Stomach smooth muscle (tissue), 2 donors: ENCODE results near the gene TMEM59L.

Source experiments
- H3K27ac ChIP-seq: one replicate; pipeline ENCODE4 v1.7.0; 2013; ENCODE audit warnings: mild to moderate bottlenecking, low read length, inconsistent platforms
- H3K27me3 ChIP-seq, 2 donors: one replicate each; pipeline ENCODE4 v1.7.0; 2013; ENCODE audit warnings: low read length in 2 of 2; ENCODE audit not compliant: insufficient read depth in 2 of 2, control insufficient read depth in 1 of 2
- H3K36me3 ChIP-seq, 2 donors: one replicate each; pipeline ENCODE4 v1.7.0; 2013; ENCODE audit warnings: low read length in 2 of 2; ENCODE audit not compliant: control insufficient read depth in 2 of 2, insufficient read depth in 2 of 2
- H3K4me1 ChIP-seq: one replicate; pipeline ENCODE4 v1.7.0; 2013; ENCODE audit warnings: low read length; ENCODE audit not compliant: control insufficient read depth, insufficient read depth
- H3K4me3 ChIP-seq, 2 donors: one replicate each; pipeline ENCODE4 v1.7.0; 2013; ENCODE audit warnings: low read length in 2 of 2
- H3K9ac ChIP-seq, 2 donors: one replicate each; pipeline ENCODE4 v1.7.0; 2013; ENCODE audit warnings: low read length in 2 of 2, mild to moderate bottlenecking in 1 of 2
- H3K9me3 ChIP-seq, 2 donors: one replicate each; pipeline ENCODE4 v1.7.0; 2013; ENCODE audit warnings: low read length in 2 of 2; ENCODE audit not compliant: control insufficient read depth in 2 of 2
- donor health status: healthy.
- donor health status: Pancreatic carcinoma.

TMEM59L gene

DNA sequence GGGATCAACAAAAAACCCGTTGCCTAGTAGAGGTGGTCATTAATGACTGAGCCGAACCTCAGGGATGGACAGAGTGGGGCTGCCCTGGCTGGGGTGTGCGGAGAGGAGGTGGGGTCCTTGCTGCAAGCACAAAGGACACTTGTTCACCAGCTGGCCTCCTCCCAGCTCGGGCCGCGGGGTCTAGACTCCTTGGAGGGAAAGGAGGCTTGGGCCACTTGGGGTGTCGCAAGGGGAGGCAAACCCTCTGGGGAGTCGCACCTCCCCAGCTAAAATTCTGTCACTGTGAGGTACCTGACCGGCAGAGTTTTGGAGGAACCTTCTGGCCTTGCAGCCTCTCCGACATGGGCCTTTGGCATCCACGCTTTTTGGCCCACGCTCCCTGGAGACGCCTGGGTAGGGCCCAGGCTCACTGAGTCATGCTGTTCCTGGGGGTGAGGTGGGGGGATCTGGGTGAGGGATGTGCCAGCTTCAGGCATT lies 32.4 kb downstream of the TMEM59L start:
- H3K27me3 ChIP-seq, result no peaks in the 10 kb centered on the region
- H3K4me1 ChIP-seq, result peaks cover 34% of the 10 kb centered on the region
- H3K27ac ChIP-seq, result no peak overlapping the region
- H3K9me3 ChIP-seq, result no peaks in the 10 kb centered on the region
- H3K36me3 ChIP-seq, result peaks cover 0 to 2% of the 10 kb centered on the region in 2 donors
- H3K4me3 ChIP-seq, result peak overlapping the region in 1 of 2 donors; percentile 22
- H3K9ac ChIP-seq, result no peak overlapping the region

DNA sequence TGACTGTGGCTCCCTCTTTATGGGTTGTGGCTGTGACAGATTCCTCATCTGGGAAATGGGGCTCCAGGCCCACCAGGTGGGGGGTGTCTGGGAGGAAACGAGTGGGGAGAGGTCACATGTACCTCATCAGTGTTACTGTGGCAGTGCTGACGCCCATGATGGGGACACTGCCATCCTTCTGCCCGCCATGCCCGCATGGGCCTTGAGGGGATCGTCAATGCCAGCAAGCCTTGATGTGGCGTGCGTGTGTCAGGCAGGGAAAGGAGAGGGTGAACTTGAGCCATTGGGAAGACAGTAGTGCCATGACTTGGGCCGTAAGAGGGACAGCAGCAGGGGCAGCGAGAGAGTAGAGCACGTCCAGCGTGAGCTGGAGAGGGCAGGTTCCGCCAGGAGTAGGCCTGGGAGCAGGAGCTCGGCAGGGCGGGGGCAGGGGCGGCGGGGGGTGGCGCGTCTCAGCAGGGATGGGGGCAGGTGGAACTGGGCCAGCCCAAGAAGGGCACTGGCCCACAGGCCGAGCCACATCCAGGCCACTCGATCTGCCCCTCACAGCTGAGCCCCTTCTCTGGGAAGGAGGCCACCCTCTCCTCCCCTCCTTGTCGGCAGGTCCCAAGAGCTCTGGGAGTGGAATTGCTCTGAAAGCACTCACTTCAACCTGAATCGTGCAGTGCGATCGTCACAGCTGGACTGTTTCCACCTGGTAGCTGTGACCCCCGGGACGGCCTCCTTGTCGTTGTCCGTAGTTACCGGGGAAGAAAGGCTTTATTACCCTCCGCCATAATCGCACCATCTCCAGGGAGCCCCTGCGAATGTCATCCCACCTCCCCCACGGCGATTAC lies 34.1 kb downstream of the TMEM59L start:
- Histone ChIP-seq H3K9me3 (no peaks in the 10 kb centered on the region), H3K9ac (no peak overlapping the region), H3K36me3 (peaks cover 0 to 2% of the 10 kb centered on the region in 2 donors), H3K27me3 (no peaks in the 10 kb centered on the region), H3K4me3 (no peak overlapping the region), H3K27ac (no peak overlapping the region), H3K4me1 (peaks cover 49% of the 10 kb centered on the region)

DNA sequence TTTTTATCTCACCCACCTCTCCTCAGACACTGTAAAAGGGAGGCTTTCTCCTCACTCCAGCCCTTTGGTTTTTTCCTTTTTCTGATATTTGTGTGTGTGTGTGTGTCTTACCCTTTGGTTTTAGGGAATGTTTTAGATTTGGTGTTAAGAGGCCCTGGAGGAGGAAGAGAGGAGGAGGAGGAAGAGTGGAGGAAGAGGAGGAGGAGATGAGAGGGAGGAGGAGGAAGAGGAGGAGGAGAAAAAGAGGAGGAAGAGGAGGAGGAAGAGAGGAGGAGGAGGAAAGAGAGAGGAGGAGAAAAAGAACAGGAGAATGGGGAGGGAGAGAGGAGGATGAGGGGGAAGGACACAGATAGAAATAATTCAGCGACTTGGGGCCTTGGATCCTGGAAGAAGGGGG lies 34.7 kb downstream of the TMEM59L start:
- H3K4me1 ChIP-seq, result peaks cover 53% of the 10 kb centered on the region
- H3K9ac ChIP-seq, result no peak overlapping the region
- H3K27me3 ChIP-seq, result no peaks in the 10 kb centered on the region
- no peaks in the 10 kb centered on the region for H3K9me3 ChIP-seq
- H3K4me3 ChIP-seq, result no peak overlapping the region
- H3K27ac ChIP-seq, result no peak overlapping the region
- H3K36me3 ChIP-seq, result peaks cover 0 to 2% of the 10 kb centered on the region in 2 donors

DNA sequence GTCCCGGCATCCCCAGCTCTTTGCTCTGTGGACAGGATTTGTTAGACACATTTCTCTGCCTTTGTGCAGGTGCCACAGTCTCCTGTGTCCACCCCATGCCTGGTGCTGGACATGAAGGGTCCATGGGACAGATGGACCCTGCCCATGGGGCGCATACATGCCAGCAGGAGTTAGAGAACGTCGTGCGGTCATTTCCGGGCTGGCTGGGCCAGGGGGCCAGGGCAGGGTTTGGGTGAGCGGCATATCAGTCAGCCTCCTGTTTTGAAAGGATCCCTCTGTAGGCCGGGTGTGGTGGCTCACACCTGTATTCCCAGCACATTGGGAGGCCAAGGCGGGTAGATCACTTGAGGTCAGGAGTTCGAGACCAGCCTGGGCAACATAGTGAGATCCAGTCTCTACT lies 35.1 kb downstream of the TMEM59L start:
- H3K27me3 ChIP-seq, result no peaks in the 10 kb centered on the region
- H3K4me1 ChIP-seq, result peaks cover 53% of the 10 kb centered on the region
- peaks cover 0 to 2% of the 10 kb centered on the region in 2 donors for H3K36me3 ChIP-seq
- H3K9me3 ChIP-seq, result no peaks in the 10 kb centered on the region
- H3K9ac ChIP-seq, result no peak overlapping the region
- H3K27ac ChIP-seq, result no peak overlapping the region
- H3K4me3 ChIP-seq, result no peak overlapping the region

DNA sequence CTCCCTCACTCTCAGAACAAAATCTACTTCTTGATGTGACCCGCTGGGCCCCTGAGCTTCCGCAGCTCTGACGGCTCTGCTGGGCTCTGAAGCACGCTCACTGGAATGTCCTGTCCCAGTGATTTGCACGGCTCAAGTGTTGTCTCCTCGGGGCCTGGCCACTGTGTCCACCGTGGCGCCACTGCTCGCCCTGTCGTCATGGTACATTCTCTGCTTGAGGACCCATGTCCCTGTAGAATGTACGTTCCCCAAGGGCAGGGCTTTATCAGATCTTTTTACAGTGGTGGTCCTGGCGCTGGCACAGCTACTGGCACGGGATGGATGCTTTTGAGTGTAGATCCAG lies 36.3 kb downstream of the TMEM59L start:
- H3K4me3 ChIP-seq, result peak overlapping the region; percentile 36 to 67
- H3K27me3 ChIP-seq, result no peaks in the 10 kb centered on the region
- H3K27ac ChIP-seq, result peak overlapping the region; percentile 93
- peaks cover 53% of the 10 kb centered on the region for H3K4me1 ChIP-seq
- no peaks in the 10 kb centered on the region for H3K9me3 ChIP-seq
- peak overlapping the region in 1 of 2 donors; percentile 42 for H3K9ac ChIP-seq
- H3K36me3 ChIP-seq, result peaks cover 0 to 2% of the 10 kb centered on the region in 2 donors

DNA sequence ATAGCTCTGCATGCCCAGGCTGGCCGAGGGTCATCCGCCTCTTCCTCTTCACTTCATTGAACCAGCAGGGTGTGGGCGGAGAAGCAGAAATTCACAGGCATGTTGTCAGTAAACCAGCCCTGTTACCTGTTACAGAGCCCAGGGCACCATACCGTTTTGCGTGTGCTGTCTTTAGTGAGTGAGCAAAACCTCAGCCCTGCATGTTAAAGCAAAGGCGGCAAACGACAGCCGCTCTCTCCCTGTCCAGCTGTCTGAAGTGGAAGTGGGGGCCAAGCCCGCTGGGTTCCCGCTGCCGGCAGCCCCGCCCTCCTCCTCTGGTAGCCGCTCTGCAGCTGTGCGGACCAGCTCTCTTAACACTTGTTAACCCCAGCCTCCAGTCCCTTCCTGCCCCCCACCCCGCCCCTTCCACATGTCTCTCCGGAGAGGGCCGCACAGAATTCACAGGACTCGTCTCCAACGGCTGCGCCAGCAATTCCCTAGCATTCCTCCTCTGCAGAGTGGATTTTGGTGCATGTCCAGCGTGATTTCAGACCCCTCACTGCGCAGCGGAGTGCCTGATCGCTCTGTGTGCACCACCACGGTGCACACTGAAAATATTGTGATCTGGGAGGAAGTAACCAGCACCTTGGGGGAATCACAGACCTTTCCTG lies 36.8 kb downstream of the TMEM59L start:
- Histone ChIP-seq H3K9ac (peak overlapping the region in 1 of 2 donors; percentile 72), H3K4me1 (peaks cover 50% of the 10 kb centered on the region), H3K9me3 (no peaks in the 10 kb centered on the region), H3K4me3 (peak overlapping the region; percentile 36 to 67), H3K36me3 (peaks cover 0 to 2% of the 10 kb centered on the region in 2 donors), H3K27ac (peak overlapping the region; percentile 93), H3K27me3 (no peaks in the 10 kb centered on the region)

DNA sequence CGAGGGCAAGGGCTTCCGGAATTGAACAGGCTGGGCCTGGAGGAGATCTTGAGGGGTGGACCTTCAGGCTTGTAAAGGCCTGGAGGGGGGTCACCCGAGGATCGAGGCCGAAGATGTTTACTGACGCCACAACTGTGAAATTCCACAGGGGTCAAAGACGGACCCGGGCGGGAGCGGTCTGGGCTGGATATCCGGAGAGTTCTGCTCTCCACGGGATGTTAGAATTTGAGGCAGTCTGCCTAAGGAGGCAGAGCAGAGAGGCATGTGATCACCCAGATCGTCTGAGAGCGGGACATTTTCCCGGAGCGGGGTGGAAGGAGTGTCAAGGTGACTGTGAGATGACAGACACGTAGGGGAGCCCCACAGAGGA lies 37.3 kb downstream of the TMEM59L start:
- peak overlapping the region; percentile 5 to 67 for H3K4me3 ChIP-seq

DNA sequence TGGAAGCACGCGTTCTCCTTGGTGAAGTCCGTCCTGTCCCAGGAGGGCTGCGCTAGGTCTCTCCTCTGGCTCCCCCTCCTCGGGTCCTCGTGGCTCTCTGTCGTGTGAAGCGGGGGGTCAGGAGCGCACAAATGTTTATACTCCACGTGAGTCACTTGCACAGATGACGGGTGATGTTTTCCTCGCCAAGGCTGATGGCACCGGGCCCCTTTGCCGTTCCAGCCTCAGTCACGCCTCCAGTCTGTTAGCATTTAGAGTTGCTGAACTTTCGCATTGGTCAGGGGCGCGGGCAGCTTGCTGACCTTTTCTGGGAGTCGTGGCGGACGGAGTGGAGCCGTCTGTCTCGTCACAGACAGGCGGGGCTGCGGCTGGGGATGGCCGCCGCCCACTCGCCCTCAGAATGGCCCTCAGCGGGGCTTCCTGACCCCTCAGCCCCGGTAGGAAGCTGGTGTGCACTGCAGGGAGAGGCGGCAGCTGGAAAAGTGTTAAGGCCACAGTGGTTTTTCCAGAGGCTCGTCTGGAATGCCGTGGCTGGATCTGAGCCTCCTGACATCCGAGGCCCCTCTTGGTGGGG lies 37.9 kb downstream of the TMEM59L start:
- Histone ChIP-seq H3K9ac (peak overlapping the region; percentile 18 to 72), H3K4me3 (peak overlapping the region in 1 of 2 donors; percentile 67), H3K36me3 (peaks cover 0 to 2% of the 10 kb centered on the region in 2 donors), H3K27me3 (no peaks in the 10 kb centered on the region), H3K27ac (peak overlapping the region; percentile 93), H3K4me1 (peaks cover 45% of the 10 kb centered on the region), H3K9me3 (no peaks in the 10 kb centered on the region)

More for the DNA sequence above, 37.3 kb downstream of the TMEM59L start:
- H3K27me3 ChIP-seq, result no peaks in the 10 kb centered on the region
- peaks cover 0 to 2% of the 10 kb centered on the region in 2 donors for H3K36me3 ChIP-seq
- H3K9ac ChIP-seq, result peak overlapping the region; percentile 5 to 72
- H3K9me3 ChIP-seq, result no peaks in the 10 kb centered on the region
- H3K4me1 ChIP-seq, result peaks cover 45% of the 10 kb centered on the region
- H3K27ac ChIP-seq, result peak overlapping the region; percentile 93

DNA sequence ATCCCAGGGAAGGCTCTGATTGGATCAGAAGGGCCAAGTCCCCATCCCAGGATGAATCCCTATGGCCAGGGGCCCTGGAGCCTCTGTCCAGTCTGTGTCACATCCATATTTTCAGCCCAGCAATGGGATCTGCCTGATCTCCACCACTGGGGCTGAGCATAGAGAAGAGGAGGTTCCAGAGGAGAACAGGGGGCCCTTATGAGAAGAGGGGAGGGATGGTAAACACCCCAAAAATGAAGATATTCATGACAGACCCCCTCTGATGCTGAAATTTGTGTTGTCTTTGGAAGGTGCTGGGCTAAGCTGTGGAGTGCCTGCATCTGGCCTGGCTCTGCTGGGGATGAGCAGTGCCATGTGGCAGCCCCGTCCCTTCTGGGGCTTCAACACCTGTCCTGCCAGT lies 38.6 kb downstream of the TMEM59L start:
- peaks cover 45% of the 10 kb centered on the region for H3K4me1 ChIP-seq

DNA sequence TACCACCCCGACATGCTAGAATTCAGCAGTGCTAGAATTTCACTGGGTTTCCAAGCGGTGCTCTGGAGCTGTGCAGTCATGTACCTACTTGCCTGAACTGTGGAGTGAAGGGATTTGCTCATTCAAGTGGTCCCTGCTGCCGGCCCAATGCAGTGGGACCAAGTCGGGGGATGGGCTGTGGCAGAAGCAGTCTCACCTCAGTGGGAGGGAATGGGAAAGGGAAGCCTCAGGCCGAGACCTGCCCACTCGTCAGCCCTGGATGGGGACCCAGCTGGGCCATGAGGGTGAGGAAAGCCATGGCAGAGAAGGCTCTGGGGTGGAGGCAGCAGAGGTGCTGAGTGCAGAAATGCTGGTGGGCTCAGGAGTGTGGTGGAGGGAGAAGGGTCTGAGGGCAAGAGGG lies 39.1 kb downstream of the TMEM59L start:
- Histone ChIP-seq H3K4me3 (no peak overlapping the region), H3K27me3 (no peaks in the 10 kb centered on the region), H3K9ac (no peak overlapping the region), H3K36me3 (peaks cover 0 to 2% of the 10 kb centered on the region in 2 donors), H3K9me3 (no peaks in the 10 kb centered on the region), H3K27ac (peak overlapping the region; percentile 93), H3K4me1 (peaks cover 45% of the 10 kb centered on the region)

More for the DNA sequence above, 38.6 kb downstream of the TMEM59L start:
- Histone ChIP-seq H3K4me3 (no peak overlapping the region), H3K36me3 (peaks cover 0 to 2% of the 10 kb centered on the region in 2 donors), H3K9me3 (no peaks in the 10 kb centered on the region), H3K27me3 (no peaks in the 10 kb centered on the region), H3K9ac (peak overlapping the region; percentile 18 to 42), H3K27ac (peak overlapping the region; percentile 93)
